ENCODE measurements around the gene DOK7.

DNA sequence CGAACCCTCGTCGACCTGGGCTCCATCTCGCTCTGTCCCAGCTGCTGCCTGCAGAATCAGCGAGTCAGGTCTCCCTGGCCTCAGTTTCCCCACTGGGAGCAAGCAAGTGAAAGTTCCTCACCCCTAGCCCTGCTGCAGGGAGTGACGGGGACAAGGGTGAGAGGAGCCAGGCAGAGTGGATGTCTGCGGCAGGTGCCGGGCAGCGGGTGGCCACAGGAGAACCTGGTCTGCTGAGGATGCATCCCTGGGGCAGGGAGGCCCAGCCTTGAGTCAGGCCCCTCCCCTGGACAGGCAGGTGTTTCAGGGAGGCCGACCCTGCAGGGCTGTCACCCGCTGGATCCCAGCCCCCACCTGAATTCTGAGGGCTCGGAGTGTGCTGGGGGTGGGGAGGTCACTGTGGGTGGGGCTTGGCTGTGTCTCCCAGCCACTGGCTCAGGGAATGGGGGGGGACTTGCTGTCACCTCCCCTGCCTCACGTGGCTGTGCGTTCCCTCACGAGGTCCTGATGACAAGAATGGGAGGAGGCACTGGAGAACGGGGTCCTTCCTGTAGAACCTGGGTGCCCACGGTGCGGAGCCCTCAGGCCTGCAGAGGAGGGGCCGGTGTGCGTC, 35.9 kb downstream of the DOK7 start:
- TF ChIP-seq, protein P1, sequence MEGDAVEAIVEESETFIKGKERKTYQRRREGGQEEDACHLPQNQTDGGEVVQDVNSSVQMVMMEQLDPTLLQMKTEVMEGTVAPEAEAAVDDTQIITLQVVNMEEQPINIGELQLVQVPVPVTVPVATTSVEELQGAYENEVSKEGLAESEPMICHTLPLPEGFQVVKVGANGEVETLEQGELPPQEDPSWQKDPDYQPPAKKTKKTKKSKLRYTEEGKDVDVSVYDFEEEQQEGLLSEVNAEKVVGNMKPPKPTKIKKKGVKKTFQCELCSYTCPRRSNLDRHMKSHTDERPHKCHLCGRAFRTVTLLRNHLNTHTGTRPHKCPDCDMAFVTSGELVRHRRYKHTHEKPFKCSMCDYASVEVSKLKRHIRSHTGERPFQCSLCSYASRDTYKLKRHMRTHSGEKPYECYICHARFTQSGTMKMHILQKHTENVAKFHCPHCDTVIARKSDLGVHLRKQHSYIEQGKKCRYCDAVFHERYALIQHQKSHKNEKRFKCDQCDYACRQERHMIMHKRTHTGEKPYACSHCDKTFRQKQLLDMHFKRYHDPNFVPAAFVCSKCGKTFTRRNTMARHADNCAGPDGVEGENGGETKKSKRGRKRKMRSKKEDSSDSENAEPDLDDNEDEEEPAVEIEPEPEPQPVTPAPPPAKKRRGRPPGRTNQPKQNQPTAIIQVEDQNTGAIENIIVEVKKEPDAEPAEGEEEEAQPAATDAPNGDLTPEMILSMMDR (conservative IDR thresholded peaks at IDR 0.05; ENCODE audit: low read depth, low read length): no peak
- TF ChIP-seq POLR2A (IDR thresholded peaks at IDR 0.05; ENCODE audit: low read depth, low read length): no peak
- TF ChIP-seq, protein P2, sequence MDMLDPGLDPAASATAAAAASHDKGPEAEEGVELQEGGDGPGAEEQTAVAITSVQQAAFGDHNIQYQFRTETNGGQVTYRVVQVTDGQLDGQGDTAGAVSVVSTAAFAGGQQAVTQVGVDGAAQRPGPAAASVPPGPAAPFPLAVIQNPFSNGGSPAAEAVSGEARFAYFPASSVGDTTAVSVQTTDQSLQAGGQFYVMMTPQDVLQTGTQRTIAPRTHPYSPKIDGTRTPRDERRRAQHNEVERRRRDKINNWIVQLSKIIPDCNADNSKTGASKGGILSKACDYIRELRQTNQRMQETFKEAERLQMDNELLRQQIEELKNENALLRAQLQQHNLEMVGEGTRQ (IDR thresholded peaks at IDR 0.05; ENCODE audit: low read depth, low read length): no peak
- TF ChIP-seq, protein P3, sequence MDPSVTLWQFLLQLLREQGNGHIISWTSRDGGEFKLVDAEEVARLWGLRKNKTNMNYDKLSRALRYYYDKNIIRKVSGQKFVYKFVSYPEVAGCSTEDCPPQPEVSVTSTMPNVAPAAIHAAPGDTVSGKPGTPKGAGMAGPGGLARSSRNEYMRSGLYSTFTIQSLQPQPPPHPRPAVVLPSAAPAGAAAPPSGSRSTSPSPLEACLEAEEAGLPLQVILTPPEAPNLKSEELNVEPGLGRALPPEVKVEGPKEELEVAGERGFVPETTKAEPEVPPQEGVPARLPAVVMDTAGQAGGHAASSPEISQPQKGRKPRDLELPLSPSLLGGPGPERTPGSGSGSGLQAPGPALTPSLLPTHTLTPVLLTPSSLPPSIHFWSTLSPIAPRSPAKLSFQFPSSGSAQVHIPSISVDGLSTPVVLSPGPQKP (IDR thresholded peaks at IDR 0.05; ENCODE audit: borderline replicate concordance, low read depth, low read length): no peak
- TF ChIP-seq RCOR1 (IDR thresholded peaks at IDR 0.05; ENCODE audit: insufficient replicate concordance, low read length): no peak
- TF ChIP-seq RAD21 (IDR thresholded peaks at IDR 0.05; ENCODE audit: low read length): no peak
- no peak for TF ChIP-seq SMC3 (IDR thresholded peaks at IDR 0.05; ENCODE audit: low read depth, low read length)
- no peak for TF ChIP-seq RFX5 (IDR thresholded peaks at IDR 0.05; ENCODE audit: low read depth, low read length)
- no peak for TF ChIP-seq NFE2L2 (IDR thresholded peaks at IDR 0.05; ENCODE audit: low read depth, low read length)
- no peak for TF ChIP-seq MXI1 (IDR thresholded peaks at IDR 0.05; ENCODE audit: borderline replicate concordance, low read depth, low read length)
- no peak for TF ChIP-seq BHLHE40 (IDR thresholded peaks at IDR 0.05; ENCODE audit: low read depth, low read length)
- no peak for TF ChIP-seq MAFK (IDR thresholded peaks at IDR 0.05; ENCODE audit: low read depth, low read length)
